Endometrial microvascular endothelial cells (primary cell): ENCODE measurements around the gene ZNF322. TPM values are rescaled to one million over a fixed set of nuclear protein-coding genes. Genes with fewer than 3 reads are reported as not detected.
"Not testable (repeated sequence)": the region's sequence is repeated elsewhere in the genome, so short reads cannot be mapped to it uniquely, and the experiment has no call there.

Experiments
- in situ Hi-C: cut with HindIII; loops from 2 replicates; pipeline ENCODE4 v1.10.0; 2017; ENCODE audit warnings: low sequenced_read_pairs, low pct_unique_long_range_greater_than_20kb; ENCODE audit errors: inconsistent ontology term
- total RNA-seq: library from RNA; depleted of rRNA; stranded (reverse); fragments of >200 nt; gene quantifications from one replicate; pipeline ENCODE4 v1.2.3, GENCODE V29; 2015; ENCODE audit errors: inconsistent ontology term

Gene ZNF322
- total RNA-seq, result 12.5 TPM

DNA sequence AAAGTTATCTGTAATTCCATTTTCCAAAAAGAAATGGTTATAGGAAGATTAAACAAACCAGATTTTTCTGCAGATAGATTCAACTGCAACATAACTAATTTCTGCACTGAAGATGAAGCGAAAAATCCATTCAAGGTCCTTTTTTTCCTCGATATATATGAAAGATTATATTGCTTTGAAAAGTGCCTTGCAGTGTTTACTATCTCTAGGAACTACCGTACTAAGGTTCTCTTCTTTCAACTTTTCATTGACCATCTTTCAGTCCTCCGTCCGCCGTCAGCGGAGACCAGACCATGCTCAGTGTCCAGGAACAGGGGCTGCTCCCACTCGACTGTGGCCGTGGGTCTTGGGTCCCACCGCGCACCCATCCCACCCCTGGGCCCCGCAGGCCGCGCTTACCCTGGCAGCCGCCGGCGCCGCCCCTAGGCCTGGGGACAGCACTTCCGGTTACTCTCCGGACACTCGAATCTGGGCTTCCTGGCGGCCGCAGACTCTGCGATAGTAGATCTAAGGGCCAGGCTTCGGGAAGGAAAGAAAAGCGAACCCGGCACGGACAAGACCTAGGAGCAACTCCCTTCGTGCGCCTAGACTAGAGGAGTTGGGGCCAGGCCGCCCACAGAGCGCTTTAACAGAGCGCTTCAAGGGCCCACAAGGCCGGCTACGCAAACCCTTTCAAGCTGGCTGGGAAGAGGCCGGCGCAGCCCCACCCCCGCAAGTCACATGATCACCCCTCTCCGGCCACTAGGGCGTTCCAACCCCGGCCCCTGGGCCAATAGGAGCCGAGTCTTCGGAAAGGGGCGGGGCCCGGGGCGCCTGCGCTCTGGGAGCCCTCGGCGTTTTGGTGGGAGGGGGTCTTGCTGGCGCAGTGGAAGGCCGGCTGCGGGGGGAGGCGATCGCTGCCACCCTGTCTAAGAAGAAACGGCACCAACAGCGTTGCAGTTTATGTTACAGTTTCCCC lies at the start of gene ZNF322:
Gene ZNF322, minus strand, starts transcription at position 705 of the 958 bp plus-strand sequence. CDS start 21,193 bp downstream, outside the sequence.
- in situ Hi-C loops, result no loop called here

- in situ Hi-C loops, result not testable (repeated sequence)
These were observed 46.2 kb upstream of the ZNF322 start for GRCh38 chr6:26705780-26706179.

GRCh38 chr6:26705352-26705751 lies 45.8 kb upstream of the ZNF322 start:
- in situ Hi-C loops, result not testable (repeated sequence)

- in situ Hi-C loops, result not testable (repeated sequence)
These were observed 41.6 kb upstream of the ZNF322 start for GRCh38 chr6:26701023-26701747.

DNA sequence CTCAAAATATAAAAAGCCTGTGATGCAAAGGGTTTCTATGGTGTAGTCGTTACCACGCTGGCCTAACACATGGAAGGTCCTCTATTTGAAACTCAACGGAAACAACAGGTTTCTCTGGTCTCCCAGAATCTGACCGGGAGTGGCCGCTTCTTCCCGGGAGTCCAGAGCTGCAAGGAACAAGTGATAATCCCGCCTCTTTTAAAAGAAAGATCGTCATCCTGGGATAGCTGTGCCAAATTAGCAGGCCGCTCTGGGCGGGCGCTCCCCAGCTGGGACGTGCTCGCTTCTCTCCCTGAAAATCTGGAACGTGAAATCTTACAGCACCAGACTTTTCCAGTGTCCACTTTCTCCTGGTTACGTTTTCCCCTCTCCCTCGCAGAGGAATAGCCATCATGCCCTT lies 38.0 kb upstream of the ZNF322 start:
- in situ Hi-C loops, result not testable (repeated sequence)

DNA sequence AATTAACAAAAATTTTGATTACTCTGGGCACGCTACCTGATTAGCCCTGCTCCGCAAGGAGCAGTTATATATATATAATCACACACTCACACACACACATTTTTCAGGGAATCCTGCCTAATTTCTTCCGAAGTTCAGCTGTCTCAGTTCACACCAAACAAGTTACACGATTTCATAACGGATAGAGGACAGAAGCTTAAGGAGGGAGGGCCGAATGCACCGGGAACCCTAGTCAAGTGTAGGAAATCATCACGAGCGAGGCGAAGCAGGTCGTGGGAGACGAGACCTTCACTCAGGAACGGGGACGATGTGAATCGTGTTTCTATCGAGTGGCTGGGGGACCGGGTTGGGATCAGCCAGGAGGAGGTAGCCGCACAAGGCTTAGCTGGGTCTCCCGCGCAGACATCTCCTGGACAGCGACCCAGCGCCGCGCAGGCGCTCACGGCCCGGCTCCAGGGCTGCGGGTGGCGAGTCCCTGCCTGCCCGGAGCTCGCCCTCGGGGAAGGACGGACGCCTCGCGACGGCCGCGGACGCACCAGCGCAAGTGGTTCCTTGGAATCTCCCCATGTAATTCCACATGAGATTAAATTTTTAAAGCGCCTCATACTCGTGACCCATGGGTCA lies 29.9 kb upstream of the ZNF322 start:
- in situ Hi-C loops, result not testable (repeated sequence)

GRCh38 chr6:26682435-26683042 lies 23.0 kb upstream of the ZNF322 start:
- in situ Hi-C loops, result not testable (repeated sequence)

DNA sequence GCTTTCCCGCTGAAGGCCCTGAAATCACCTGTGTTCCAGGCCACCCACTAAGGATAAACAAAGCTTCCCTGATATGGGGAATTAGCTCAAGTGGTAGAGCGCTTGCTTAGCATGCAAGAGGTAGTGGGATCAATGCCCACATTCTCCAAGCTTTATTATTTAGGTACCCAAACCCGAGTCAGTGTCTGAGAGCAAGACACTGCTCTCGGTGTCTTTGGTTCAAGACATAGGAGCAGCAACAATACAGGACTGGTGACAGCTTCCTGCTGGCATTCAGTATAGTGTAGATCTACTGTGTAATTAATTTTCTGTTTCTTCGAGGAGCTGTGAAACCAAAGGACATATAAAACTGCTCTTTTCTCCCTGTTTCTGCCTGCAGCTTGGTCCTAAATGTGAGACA lies 13.7 kb upstream of the ZNF322 start:
- in situ Hi-C loops, result not testable (repeated sequence)

- in situ Hi-C loops, result not testable (repeated sequence)
These were observed 11.0 kb upstream of the ZNF322 start for GRCh38 chr6:26670558-26670957.

DNA sequence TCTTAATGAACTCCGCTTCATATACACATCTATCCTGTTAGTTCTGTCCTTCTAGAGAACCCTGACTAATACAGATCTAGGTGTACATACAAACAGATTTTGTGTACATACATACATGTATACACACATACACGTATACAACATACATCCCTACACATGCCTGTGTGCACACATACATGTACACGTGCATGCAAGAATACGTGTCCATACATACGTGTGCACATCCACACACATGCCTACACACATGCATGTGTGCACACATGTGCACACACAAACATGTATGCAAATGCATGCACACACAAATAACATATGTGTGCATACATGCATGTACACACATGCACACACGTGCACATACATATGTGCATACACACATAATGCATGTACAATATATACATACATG lies 10.5 kb upstream of the ZNF322 start:
- in situ Hi-C loops, result not testable (repeated sequence)

DNA sequence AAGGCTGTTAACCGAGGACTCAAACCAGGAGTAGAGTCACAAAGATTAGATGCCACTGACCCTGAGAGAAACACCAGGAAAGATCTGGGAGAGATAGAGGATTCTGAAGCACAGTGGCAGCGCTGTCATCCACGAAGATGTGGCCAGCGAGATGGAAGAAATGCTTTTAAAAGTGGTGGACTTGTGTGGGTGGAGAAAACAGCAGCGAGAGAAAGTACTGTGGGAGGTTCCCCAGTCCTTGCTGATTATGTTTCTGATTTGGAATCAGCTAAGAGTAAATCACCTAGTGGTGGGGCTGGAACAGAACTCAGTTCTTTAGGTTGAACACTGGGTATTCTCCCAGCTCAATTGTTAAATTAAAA lies 435 bp upstream of the ZNF322 start:
- in situ Hi-C loops, result no loop called here

- in situ Hi-C loops, result no loop called here
These were observed 2.3 kb downstream of the ZNF322 start for GRCh38 chr6:26657256-26657655.

DNA sequence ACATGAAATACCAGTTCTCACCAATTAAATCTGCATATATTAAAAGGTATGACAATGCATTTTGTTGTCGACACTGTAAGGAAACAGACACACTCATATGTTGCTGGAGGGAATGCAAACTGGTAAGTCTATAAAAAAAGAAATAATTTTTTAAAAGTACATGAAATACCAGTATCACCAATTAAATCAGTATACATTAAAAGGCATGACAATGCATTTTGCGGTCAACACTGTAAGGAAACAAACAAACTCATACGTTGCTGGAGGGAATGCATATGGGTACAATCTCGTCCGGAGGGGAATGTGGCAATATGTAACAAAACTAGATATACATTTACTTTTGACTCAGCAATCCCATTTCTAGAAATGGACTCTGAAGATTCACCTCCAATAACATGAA lies 6.5 kb downstream of the ZNF322 start:
- in situ Hi-C loops, result no loop called here

- in situ Hi-C loops, result no loop called here
These were observed 8.3 kb downstream of the ZNF322 start for GRCh38 chr6:26651133-26651781.

- in situ Hi-C loops, result no loop called here
These were observed 13.5 kb downstream of the ZNF322 start for GRCh38 chr6:26646074-26646473.

DNA sequence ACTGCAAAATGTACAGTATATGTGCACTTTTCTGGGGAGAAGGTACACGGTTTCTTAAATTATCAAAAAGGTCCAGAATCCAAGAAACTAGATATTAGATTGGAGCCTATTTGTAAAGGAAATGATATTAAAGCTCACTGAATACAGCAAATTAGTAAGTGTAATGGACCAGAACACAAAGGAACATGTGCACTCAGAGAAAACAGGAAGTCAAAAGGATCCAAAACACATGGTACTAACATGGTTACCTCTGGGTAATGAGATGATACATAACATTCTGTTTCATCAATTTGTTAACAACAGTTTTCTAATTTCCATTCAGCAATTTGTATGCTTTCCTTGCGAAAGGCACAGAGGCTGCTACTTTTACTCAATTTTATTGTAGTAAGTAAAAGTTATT lies 18.7 kb downstream of the ZNF322 start:
- in situ Hi-C loops, result no loop called here

- in situ Hi-C loops, result no loop called here
These were observed 30.2 kb downstream of the ZNF322 start for GRCh38 chr6:26629359-26629758.

GRCh38 chr6:26627843-26628242 lies 31.7 kb downstream of the ZNF322 start:
- in situ Hi-C loops, result no loop called here

- in situ Hi-C loops, result no loop called here
These were observed 35.0 kb downstream of the ZNF322 start for GRCh38 chr6:26624557-26624956.
